IMR-90 (cell line): ENCODE data around the gene PPP1CA. TPM values are rescaled to one million over a fixed set of nuclear protein-coding genes. Genes with fewer than 3 reads are reported as not detected.

Experiments
- ATAC-seq: fragments of 200-7000 bp; cut with Tn5 transposase; 2 replicates; pipeline ENCODE4 v1.9.1; 2020; ENCODE audit warnings: low read depth, mild to moderate bottlenecking, moderate library complexity
- BruUV-seq: library from RNA; stranded (reverse); fragments of 400-500 nt; replicated peaks from 2 replicates; lab custom pipeline; 2021; lab: Mats Ljungman, UMichigan
- CTCF ChIA-PET: fragments of 300-600 bp; formaldehyde crosslinking; extraction: SDS; loops from one replicate; lab custom pipeline; 2021; ENCODE audit warnings: antibody characterized with exemption; lab: Yijun Ruan, JAX
- POLR2A ChIA-PET: fragments of 300-600 bp; sonication (Branson Sonifier 250); formaldehyde crosslinking; loops from one replicate; lab custom pipeline; 2022; ENCODE audit warnings: antibody characterized with exemption; ENCODE audit not compliant: unreplicated experiment; lab: Charles Lee
- DNase-seq: peaks from one replicate; pipeline ENCODE4 v3.0.0; 2013
- H2AFZ ChIP-seq: replicated peaks from 2 replicates; pipeline ENCODE3; 2013; ENCODE audit warnings: low read length, mild to moderate bottlenecking; ENCODE audit not compliant: poor library complexity
- H2AK5ac ChIP-seq: 2 replicates; pipeline ENCODE4 v1.6.1; 2013; ENCODE audit warnings: low read depth, low read length, inconsistent platforms
- H2AK9ac ChIP-seq: replicated peaks from 2 replicates; pipeline ENCODE3; 2013; ENCODE audit warnings: mild to moderate bottlenecking, low read depth, low read length, moderate library complexity; ENCODE audit not compliant: poor library complexity
- H2BK120ac ChIP-seq: 2 replicates; pipeline ENCODE4 v1.6.1; 2013; ENCODE audit warnings: low read depth, low read length, inconsistent platforms
- H2BK15ac ChIP-seq: 3 replicates; pipeline ENCODE4 v1.6.1; 2013; ENCODE audit warnings: low read depth, low read length, inconsistent platforms
- H2BK20ac ChIP-seq: 2 replicates; pipeline ENCODE4 v1.6.1; 2013; ENCODE audit warnings: low read depth, mild to moderate bottlenecking, inconsistent platforms, low read length, moderate library complexity
- H2BK5ac ChIP-seq: 2 replicates; pipeline ENCODE4 v1.6.1; 2013; ENCODE audit warnings: mild to moderate bottlenecking, low read depth, low read length, inconsistent platforms; ENCODE audit not compliant: poor library complexity, severe bottlenecking
- H3K14ac ChIP-seq: replicated peaks from 2 replicates; pipeline ENCODE4 v1.6.1; 2013; ENCODE audit warnings: low read depth, low read length, inconsistent platforms
- H3K18ac ChIP-seq: 2 replicates; pipeline ENCODE4 v1.6.1; 2013; ENCODE audit warnings: low read depth, low read length, control low read depth
- H3K23ac ChIP-seq: 2 replicates; pipeline ENCODE4 v1.6.1; 2013; ENCODE audit warnings: low read depth, low read length, inconsistent platforms
- H3K27ac ChIP-seq: 2 replicates; pipeline ENCODE4 v1.5.1; 2013; ENCODE audit warnings: mild to moderate bottlenecking, control low read depth, low read length; ENCODE audit not compliant: insufficient read depth
- H3K27me3 ChIP-seq: 2 replicates; pipeline ENCODE4 v1.6.1; 2013; ENCODE audit warnings: low read length; ENCODE audit not compliant: control insufficient read depth, insufficient read depth
- H3K36me3 ChIP-seq: 2 replicates; pipeline ENCODE4 v1.6.1; 2013; ENCODE audit warnings: low read length, mixed read lengths; ENCODE audit not compliant: control insufficient read depth, insufficient read depth
- H3K4ac ChIP-seq: 2 replicates; pipeline ENCODE4 v1.6.1; 2013; ENCODE audit warnings: low read depth, low read length, inconsistent platforms
- H3K4me1 ChIP-seq: 2 replicates; pipeline ENCODE4 v1.6.1; 2013; ENCODE audit warnings: low read length, mixed read lengths; ENCODE audit not compliant: control insufficient read depth, insufficient read depth
- H3K4me2 ChIP-seq: 2 replicates; pipeline ENCODE4 v1.6.1; 2013; ENCODE audit warnings: low read depth, mild to moderate bottlenecking, control low read depth, low read length, moderate library complexity
- H3K4me3 ChIP-seq: 2 replicates; pipeline ENCODE4 v1.5.1; 2013; ENCODE audit warnings: low read depth, mild to moderate bottlenecking, control low read depth, low read length, moderate library complexity; ENCODE audit not compliant: insufficient read depth
- H3K56ac ChIP-seq: 2 replicates; pipeline ENCODE4 v1.6.1; 2013; ENCODE audit warnings: low read length, inconsistent platforms; ENCODE audit not compliant: insufficient read depth; ENCODE audit errors: extremely low read depth
- H3K79me1 ChIP-seq, 2 experiments: 2 replicates each; pipeline ENCODE4 v1.6.1; 2013; ENCODE audit warnings: low read length in 2 of 2, inconsistent platforms in 1 of 2, low read depth in 1 of 2
- H3K9ac ChIP-seq: 2 replicates; pipeline ENCODE4 v1.6.1; 2013; ENCODE audit warnings: low read depth, low read length, control low read depth
- H3K9me1 ChIP-seq: 2 replicates; pipeline ENCODE4 v1.6.1; 2013; ENCODE audit warnings: low read length, inconsistent platforms; ENCODE audit not compliant: insufficient read depth
- H3K9me3 ChIP-seq: 2 replicates; pipeline ENCODE4 v1.6.1; 2013; ENCODE audit warnings: low read length; ENCODE audit not compliant: control insufficient read depth, insufficient read depth
- H4K20me1 ChIP-seq: 2 replicates; pipeline ENCODE4 v1.6.1; 2013; ENCODE audit warnings: low read length, inconsistent platforms; ENCODE audit not compliant: insufficient read depth
- H4K5ac ChIP-seq: 2 replicates; pipeline ENCODE4 v1.6.1; 2013; ENCODE audit warnings: mild to moderate bottlenecking, low read depth, low read length, control low read depth
- H4K8ac ChIP-seq, 2 experiments: 2 replicates each; pipeline ENCODE4 v1.6.1; 2013; ENCODE audit warnings: low read depth in 2 of 2, low read length in 2 of 2, control low read depth in 1 of 2, inconsistent platforms in 1 of 2
- H4K91ac ChIP-seq: 2 replicates; pipeline ENCODE4 v1.6.1; 2013; ENCODE audit warnings: low read depth, low read length, inconsistent platforms; ENCODE audit not compliant: insufficient read depth
- BHLHE40 ChIP-seq: fragments of 150-350 bp; IDR thresholded peaks from 2 replicates; pipeline ENCODE4 v1.6.1; 2016; ENCODE audit warnings: mild to moderate bottlenecking, low read depth, low read length
- CEBPB ChIP-seq: IDR thresholded peaks from 2 replicates; pipeline ENCODE4 v1.6.1; 2012; ENCODE audit warnings: low read depth, low read length, improper control_type of control experiment
- CHD1 ChIP-seq: IDR thresholded peaks from 2 replicates; pipeline ENCODE4 v1.6.1; 2012; ENCODE audit warnings: low read depth, low read length, improper control_type of control experiment
- ELK1 ChIP-seq: fragments of 150-350 bp; IDR thresholded peaks from 2 replicates; pipeline ENCODE4 v1.6.1; 2016; ENCODE audit warnings: low read depth, mild to moderate bottlenecking, low read length, moderate library complexity, borderline replicate concordance
- FOS ChIP-seq: fragments of 150-350 bp; IDR thresholded peaks from 2 replicates; pipeline ENCODE4 v1.6.1; 2016; ENCODE audit warnings: low read depth, low read length
- MAFK ChIP-seq: IDR thresholded peaks from 2 replicates; pipeline ENCODE4 v1.6.1; 2012; ENCODE audit warnings: low read depth, low read length, improper control_type of control experiment
- MAZ ChIP-seq: IDR thresholded peaks from 2 replicates; pipeline ENCODE4 v1.6.1; 2012; ENCODE audit warnings: low read depth, mild to moderate bottlenecking, low read length, improper control_type of control experiment, moderate library complexity, borderline replicate concordance
- MXI1 ChIP-seq: IDR thresholded peaks from 2 replicates; pipeline ENCODE4 v1.6.1; 2012; ENCODE audit warnings: low read depth, mild to moderate bottlenecking, low read length, moderate library complexity, borderline replicate concordance
- NFE2L2 ChIP-seq: fragments of 150-350 bp; IDR thresholded peaks from 2 replicates; pipeline ENCODE4 v1.6.1; 2016; ENCODE audit warnings: low read depth, mild to moderate bottlenecking, low read length
- POLR2A ChIP-seq: IDR thresholded peaks from 2 replicates; pipeline ENCODE4 v1.6.1; 2012; ENCODE audit warnings: mild to moderate bottlenecking, low read depth, low read length
- RAD21 ChIP-seq: IDR thresholded peaks from 2 replicates; pipeline ENCODE4 v1.6.1; 2012; ENCODE audit warnings: low read length, improper control_type of control experiment
- RFX5 ChIP-seq: IDR thresholded peaks from 2 replicates; pipeline ENCODE4 v1.8.0; 2012; ENCODE audit warnings: low read depth, mild to moderate bottlenecking, low read length, moderate library complexity
- SMC3 ChIP-seq: fragments of 150-350 bp; IDR thresholded peaks from 2 replicates; pipeline ENCODE4 v1.6.1; 2016; ENCODE audit warnings: low read depth, mild to moderate bottlenecking, antibody characterized with exemption, low read length, moderate library complexity
- USF2 ChIP-seq: fragments of 150-350 bp; IDR thresholded peaks from 2 replicates; pipeline ENCODE4 v1.6.1; 2017; ENCODE audit warnings: mild to moderate bottlenecking, antibody characterized with exemption, low read length, low read depth
- WGBS, 2 experiments: methylation state at CpG; one replicate each; pipeline versions ENCODE4 v1.1.5 to v1.1.7; 2013; ENCODE audit warnings: missing lambda C conversion rate in 2 of 2; ENCODE audit not compliant: insufficient read length in 1 of 2; ENCODE audit errors: extremely low coverage in 2 of 2; 5-methylcytosine and 5-hydroxymethylcytosine counted together
- dilution Hi-C: fragments of 300-500 bp; cut with HindIII; formaldehyde crosslinking; loops from one replicate; pipeline ENCODE4 v1.14.3; 2018; ENCODE audit warnings: low sequenced_read_pairs; ENCODE audit not compliant: unreplicated experiment
- in situ Hi-C: fragments of 300-500 bp; cut with MboI; formaldehyde crosslinking; loops from 3 replicates; pipeline ENCODE4 v1.14.3; 2019; ENCODE audit warnings: low sequenced_read_pairs, inconsistent platforms, mixed read lengths
- intact Hi-C: fragments of 100-400 bp; cut with micrococcal nuclease; formaldehyde crosslinking; loops from 2 replicates; pipeline ENCODE4 v1.10.0; 2022
- polyA plus RNA-seq, 3 experiments: library from polyadenylated mRNA; depleted of rRNA; stranded (reverse); fragments of >200 nt; gene quantifications; 2 replicates each; pipeline ENCODE4 v1.2.3, GENCODE V29; 2012; ENCODE audit warnings: low replicate concordance in 1 of 3
- total RNA-seq: library from RNA; depleted of rRNA; stranded (reverse); fragments of >200 nt; gene quantifications from 2 replicates; pipeline ENCODE4 v1.2.3, GENCODE V29; 2012

Gene PPP1CA
- total and polyA plus RNA-seq, 2 of the 4 experiments (the other 2 are of a cell fraction) = 228 to 313 TPM

- TF ChIP-seq SMC3 (no peak), RFX5 (no peak)
Observed at GRCh38 chr11:67400251-67400941, 1.3 kb downstream of the PPP1CA start (continued).

- Histone ChIP-seq H3K23ac (no peak overlapping the region), H3K4me1 (peaks cover 13% of the 10 kb centered on the region), H3K9me3 (no peaks in the 10 kb centered on the region), H3K27ac (no peak overlapping the region), H3K36me3 (peaks cover 41% of the 10 kb centered on the region), H4K20me1 (peaks cover 35% of the 10 kb centered on the region), H3K4ac (no peak overlapping the region), H2AK5ac (no peak overlapping the region), H3K27me3 (no peaks in the 10 kb centered on the region), H4K91ac (no peak overlapping the region), H2BK120ac (no peak overlapping the region), H3K14ac (no peak overlapping the region), H3K79me1 (peaks cover 17 to 35% of the 10 kb centered on the region in 2 experiments; a peak in 3 of 4 replicates), H2AK9ac (peak overlapping the region; percentile 44), H3K9ac (no peak overlapping the region), H3K9me1 (no peaks in the 10 kb centered on the region), H2AFZ (peak overlapping the region; percentile 14), H2BK5ac (no peak overlapping the region), H3K56ac (no peak overlapping the region), H2BK15ac (no peak overlapping the region), H4K8ac (no peak overlapping the region), H3K18ac (no peak overlapping the region), H3K4me2 (no peak overlapping the region), H3K4me3 (no peak overlapping the region), H2BK20ac (no peak overlapping the region), H4K5ac (no peak overlapping the region)
- dilution Hi-C loops = no loop called here
- 87% methylated on average over 16 of the region's 31 CpGs; no CpG with 5 or more reads in 1 of the 2 experiments for WGBS, 2 experiments
- intact Hi-C loops = no loop called here
- DNase-seq (no peak), ATAC-seq (no peak)
- ChIA-PET POLR2A (no interaction called here), CTCF (no interaction called here)
- BruUV-seq = TSS peak; percentile 87
- in situ Hi-C loops = no loop called here
- TF ChIP-seq MXI1 = no peak
- TF ChIP-seq CHD1 = no peak
- no peak for TF ChIP-seq MAFK
- no peak for TF ChIP-seq MAZ
- no peak for TF ChIP-seq FOS
- no peak for TF ChIP-seq NFE2L2
- no peak for TF ChIP-seq ELK1
- no peak for TF ChIP-seq USF2
- no peak for TF ChIP-seq RAD21
- no peak for TF ChIP-seq POLR2A
- no peak for TF ChIP-seq CEBPB
- no peak for TF ChIP-seq BHLHE40
Observed at GRCh38 chr11:67398661-67399563, 2.7 kb downstream of the PPP1CA start.
